NCI-H1417 (cell line): Measurements from ENCODE around the gene C1orf167.

Source experiments
- DNase-seq, 3 experiments: peaks; one replicate each; lab custom pipeline; 2025; lab: John Stamatoyannopoulos, UW

C1orf167 gene

DNA sequence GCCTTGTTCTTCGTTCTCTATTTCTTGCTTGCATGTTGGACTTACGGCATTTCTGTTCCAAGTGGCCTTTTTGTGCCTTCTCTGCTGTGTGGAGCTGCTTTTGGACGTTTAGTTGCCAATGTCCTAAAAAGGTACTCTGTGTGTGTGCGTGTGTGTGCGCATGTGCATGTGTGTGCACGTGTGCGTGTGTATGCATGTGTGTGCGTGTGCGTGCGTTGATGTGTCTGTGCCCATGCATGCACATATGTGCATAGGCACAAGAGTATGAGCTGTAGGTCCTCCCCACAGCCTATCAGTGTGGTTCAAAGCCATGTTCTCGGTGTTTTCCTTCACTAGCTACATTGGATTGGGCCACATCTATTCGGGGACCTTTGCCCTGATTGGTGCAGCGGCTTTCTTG, 71.9 kb downstream of the C1orf167 start:
- DNase-seq, result no peak

DNA sequence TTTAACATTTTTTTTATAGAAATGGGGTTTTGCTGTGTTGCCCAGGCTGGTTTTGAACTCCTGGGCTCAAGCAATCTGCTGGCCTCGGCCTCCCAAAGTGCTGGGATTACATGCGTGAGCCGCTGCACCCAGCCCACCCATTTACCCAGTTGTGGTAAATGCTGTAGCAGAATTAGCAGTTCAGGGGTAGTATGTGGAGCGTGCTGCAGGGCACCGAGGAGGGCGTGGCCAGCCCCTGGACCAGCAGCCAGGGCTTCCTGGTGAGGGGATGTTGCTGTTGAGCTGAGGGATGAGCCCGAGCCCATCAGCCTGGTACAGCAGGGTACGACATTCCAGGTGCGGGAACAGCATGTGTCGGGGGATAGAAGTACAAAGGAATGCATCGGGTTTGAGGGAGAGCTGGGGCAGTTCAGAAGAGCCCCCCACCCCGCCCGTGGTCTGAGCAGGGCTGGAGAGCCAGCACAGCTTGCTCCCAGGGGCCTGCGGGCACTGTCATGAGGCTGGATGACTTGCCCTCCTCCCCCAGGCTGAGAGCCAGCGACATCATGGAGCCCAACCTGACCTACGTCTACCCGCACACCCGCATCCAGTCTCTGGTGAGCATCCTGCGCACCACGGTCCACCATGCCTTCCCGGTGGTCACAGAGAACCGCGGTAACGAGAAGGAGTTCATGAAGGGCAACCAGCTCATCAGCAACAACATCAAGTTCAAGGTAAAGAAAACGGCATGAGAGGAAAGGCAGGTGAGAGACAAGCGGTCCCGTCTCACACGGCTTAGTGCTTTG, 73.6 kb downstream of the C1orf167 start:
- DNase-seq, result no peak

DNA sequence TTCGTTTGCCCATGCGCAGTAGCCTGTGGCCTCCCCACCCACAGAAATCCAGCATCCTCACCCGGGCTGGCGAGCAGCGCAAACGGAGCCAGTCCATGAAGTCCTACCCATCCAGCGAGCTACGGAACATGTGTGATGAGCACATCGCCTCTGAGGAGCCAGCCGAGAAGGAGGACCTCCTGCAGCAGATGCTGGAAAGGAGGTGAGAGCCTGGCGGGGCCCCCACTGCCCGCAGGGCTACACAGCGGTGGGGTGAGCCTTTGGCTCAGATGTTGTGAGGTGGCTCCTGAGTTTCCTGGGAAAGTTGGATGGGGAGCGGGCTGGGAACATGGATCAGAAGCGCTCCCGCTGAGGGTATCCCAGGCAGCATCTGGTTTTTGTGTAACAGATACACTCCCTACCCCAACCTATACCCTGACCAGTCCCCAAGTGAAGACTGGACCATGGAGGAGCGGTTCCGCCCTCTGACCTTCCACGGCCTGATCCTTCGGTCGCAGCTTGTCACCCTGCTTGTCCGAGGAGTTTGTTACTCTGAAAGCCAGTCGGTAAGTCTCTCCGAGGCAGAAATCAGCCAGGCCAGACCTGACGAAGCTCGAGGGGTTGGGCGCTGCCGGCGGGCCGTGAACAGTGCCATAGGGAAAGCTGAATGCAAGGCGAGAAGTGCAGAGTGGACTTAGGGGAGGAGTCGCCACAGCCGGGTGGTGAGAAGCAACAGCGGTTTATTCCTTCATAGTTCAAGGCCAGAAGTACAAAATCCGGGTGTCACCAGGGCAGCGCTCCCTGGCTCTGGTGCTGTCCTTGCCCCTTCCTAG, 75.2 kb downstream of the C1orf167 start:
- DNase-seq, result no peak

DNA sequence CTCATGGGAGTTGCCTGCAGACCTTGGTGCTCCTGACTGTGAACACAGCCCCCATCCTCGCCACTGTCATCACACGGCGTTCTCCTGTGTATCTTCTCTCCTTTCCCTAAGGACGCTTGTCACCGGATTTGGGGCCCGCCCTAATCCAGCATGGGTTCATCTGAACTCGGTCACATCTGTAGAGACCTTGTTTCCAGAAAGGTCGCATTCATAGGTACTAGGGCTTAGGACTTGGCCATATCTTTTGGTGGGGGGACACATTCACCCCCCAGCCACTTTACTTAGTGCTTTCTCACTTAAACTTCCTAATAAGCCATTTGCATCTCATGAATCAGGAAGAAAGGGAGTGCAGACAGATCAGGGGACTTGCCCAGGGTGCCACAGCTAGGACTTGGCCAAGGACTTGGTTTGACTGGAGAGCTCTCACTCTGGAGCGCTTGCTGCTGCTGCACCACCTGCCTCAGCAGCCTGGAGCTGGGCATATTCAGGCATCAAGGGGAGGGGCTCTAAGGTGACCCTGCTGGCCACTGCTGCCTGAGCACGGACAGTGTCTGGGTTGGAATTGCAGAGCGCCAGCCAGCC, 75.9 kb downstream of the C1orf167 start:
- no peak for DNase-seq

DNA sequence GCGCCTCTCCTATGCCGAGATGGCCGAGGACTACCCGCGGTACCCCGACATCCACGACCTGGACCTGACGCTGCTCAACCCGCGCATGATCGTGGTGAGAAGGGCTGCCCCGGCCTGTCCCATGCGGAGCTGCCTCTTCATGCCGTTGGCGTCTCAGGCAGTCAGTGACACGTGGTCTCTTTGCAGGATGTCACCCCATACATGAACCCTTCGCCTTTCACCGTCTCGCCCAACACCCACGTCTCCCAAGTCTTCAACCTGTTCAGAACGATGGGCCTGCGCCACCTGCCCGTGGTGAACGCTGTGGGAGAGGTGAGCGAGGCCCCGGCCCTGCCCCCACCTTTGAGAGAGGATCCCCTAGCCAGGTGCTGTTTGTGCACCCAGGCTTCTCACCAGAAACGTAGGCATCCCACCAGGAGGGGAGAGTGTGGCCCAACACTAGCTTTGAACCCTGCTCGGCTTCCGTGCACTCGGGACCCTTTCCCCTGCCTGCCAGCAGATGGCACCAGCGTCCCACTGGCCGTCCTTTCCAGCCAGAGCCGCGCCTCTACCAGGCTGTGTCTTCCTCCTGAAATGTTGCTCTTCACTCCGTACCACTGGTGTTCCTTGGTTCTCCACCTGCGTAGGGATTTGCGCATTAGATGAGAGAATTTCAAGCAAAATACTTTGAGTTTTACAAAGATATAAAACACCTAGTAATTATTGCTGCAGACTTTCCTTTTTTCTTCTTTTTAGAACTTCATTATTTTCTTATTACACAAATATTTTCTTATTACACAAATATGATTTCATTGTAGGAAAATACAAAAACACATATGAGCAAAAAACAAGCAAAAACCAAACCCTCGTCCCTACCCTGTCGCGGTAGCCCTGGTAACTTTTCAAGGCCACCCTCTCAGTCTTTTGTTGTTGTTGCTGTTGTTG, 76.6 kb downstream of the C1orf167 start:
- peak; percentile 21 to 70 (median 59) for DNase-seq
